ENCODE measurements around the gene PVALB.

The PVALB gene

DNA sequence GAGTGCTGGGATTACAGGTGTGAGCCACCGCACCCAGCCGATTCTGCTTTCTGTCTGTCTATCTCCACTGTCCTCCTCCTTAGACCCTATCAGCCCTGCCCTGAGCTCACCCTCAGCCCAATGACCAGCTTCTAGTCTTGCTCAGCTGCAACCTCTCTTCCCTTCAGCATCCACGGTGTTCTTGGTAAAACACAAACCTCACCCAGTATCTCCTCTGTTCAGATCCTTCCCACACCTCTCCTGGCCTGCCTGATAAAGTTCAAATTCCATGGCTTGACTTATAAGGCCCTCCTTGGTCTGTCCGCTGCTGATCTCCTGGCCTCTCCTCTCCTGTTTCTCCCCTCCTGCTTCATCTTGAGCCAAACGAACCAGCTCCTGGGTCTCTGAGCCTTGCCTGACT is 29.4 kb upstream of the PVALB start:
- no peak for DNase-seq (ENCODE audit: low spot score)

- DNase-seq (ENCODE audit: low spot score), result no peak
Measured at GRCh38 chr22:36840106-36840505, 23.3 kb upstream of the PVALB start.

DNA sequence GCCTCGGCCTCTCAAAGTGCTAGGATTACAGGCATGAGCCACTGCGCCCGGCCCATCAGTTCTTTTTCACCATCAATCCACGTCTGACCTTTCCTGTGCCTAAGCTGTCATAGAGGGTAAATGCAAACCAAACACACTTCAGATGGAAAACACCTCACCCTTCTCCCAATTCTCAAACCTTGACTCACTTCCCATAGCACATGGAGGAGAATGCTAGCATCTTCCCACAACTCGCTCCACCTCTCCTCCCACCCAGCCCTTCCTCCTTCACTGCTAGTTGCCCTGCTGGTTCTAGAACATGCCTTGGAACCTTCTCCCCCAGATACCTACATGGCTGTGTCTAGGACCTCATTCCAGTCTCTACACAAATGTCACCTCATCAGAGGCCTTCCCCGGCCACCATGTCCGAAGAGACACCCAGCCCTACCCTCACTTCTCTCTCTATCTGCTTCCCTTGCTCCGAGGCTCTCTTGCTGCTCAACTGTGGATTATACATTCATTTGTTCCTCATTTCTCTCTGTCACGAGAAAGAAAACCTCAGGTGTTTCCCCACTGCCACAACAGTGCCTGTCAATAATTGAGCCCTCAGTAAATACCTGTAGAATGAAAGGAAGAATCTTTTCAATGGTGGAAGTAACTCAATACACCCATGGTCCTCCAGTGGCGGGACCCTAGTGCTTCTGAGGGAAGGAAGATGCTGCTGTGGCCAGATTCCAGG is 22.7 kb upstream of the PVALB start:
- no peak for DNase-seq (ENCODE audit: low spot score)

DNA sequence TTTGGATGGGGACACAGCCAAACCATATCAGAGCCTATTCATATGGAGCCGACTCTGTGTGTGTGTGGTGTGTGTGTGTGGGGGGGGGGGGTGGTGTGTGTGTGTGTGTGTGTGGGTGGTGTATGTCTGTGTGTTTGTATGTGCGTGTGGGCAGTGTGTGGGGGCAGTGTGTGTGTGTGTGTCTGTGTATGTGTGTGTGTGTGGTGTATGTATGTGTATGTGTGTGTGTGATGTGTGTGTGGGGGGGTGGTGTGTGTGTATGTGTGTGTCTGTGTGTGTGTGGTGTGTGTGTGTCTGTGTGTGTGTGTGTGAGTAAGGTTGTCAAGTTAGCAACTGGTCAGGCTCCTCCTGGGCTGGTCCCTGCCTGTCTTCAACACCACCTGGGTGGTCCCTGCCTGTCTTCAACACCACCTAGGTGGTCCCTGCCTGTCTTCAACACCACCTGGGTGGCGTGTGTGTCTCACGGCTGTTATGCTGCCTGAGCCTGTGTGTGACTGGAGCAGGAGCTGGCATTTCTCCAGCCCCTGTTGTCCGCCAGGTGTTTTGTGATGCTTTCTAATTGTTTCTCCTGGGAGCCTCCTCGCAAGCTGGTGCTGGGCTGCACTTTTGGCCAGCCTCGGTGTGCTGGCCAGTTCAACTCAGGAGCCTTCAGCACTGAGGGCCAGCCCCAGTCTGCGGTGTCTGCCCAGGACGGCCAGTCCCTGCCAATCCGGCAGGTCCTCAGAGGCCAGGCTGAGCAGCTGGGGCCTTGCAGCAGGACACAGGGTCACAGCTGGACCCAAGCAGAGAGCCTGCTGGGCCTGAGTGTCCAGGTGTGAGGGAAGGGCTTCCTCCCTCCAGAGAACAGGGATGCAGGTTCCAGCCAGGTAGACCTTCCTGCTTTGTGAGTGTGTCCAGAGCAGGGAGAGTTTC is 21.5 kb upstream of the PVALB start:
- no peak for DNase-seq (ENCODE audit: low spot score)

- DNase-seq (ENCODE audit: low spot score), result no peak
Measured at GRCh38 chr22:36835903-36836302, 19.1 kb upstream of the PVALB start.

- DNase-seq (ENCODE audit: low spot score), result no peak
Measured at GRCh38 chr22:36833073-36833472, 16.2 kb upstream of the PVALB start.

DNA sequence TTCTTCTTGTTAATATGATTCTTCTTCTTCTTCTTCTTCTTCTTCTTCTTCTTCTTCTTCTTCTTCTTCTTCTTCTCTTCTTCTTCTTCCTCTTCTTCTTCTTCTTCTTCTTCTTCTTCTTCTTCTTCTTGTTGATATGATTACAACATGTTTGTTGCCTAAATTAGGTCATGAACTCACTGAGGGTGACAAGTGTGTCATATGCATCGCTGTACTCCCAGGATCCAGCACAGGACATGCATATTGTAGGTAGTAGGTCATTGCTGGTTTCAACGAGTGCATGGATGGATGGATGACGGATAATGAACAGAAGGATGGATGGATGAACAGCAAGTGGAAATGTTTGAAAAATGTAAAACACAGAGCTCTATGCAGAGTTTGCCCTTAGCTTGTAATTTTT is 14.9 kb upstream of the PVALB start:
- no peak for DNase-seq (ENCODE audit: low spot score)

DNA sequence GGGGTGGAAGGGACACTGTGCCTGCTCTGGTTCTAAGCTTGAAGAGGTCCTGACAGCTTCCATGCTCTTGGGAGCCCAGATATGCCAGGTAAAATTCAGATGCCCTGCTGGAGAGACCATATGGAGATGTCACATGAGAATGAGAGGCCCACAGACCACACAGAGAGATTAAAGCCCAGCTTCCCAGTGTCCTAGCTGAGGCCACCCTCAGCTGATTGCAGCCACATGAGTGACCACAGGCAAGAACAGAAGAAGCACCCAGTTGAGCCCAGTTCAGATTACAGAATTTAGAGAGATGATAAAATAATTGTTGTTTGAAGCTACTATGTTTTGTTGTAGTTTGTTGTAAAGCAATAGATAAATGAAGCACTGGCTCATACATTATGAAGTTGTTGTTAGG is 14.4 kb upstream of the PVALB start:
- DNase-seq (ENCODE audit: low spot score), result no peak

- DNase-seq (ENCODE audit: low spot score), result no peak
Measured at GRCh38 chr22:36830601-36831000, 13.8 kb upstream of the PVALB start.

DNA sequence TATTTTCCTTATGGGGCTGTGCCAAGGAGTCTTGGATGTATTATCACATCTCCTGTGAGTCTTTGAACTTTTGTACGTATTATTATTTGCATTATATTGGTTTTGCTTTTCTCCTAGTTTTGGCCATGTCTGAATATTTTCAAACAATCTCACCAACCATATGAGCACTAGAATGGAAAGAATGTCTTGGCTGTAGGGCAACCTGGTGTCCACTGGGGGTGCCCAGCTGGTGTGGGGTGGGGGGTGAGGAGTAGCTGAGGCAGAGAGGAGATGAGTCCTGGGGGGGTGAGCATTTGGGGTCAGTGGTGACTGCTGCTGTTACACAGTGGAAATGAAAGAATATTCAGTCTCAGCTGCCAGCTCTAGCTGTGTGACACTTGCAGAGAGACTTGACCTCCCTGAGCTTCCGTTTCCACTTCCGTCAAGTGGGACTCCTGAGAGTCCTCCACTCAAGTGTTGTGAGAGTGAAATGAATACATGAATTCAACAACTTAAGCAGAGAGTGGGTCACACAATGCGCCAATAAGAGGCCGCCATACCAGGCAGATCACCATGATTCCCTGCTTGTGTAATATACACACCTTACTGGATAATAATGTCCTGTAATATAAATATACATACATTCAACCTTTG is 12.7 kb upstream of the PVALB start:
- no peak for DNase-seq (ENCODE audit: low spot score)

DNA sequence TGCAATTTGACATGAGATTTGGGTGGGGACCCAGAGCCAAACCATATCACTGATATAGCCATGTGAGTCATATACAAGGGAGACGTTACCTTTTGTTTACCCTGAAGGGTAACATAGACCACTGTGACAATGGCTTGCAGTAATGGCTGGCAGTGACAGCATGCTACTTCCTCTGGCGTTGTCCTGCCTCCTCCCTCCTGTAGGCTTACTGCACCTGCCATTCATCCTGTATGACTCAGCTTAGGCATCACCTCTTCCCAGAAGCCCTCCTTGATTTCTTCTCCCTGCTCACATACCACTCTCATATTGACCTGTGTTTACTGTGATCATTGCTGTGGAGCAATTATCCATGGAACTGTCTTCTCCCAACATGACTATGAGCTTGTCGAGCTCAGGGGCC is 12.0 kb upstream of the PVALB start:
- no peak for DNase-seq (ENCODE audit: low spot score)

- DNase-seq (ENCODE audit: low spot score), result no peak
Measured at GRCh38 chr22:36826262-36826661, 9.4 kb upstream of the PVALB start.

DNA sequence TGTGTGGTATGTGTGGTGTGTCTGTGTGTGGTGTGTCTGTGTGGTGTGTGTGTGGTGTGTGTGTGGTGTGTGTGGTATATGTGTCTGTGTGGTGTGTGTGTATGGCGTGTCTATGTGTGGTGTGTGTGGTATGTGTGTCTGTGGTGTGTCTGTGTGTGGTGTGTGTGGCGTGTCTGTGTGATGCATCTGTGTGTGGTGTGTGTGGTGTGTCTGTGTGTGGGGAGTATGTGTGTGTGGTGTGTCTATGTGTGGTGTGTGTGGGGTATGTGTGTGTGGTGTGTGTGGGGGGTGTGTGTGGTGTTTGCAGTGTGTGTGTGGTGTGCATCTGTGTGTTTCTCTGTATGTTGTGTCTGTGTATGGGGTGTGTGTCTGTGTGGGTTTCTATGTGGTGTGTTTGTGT is 7.8 kb upstream of the PVALB start:
- no peak for DNase-seq (ENCODE audit: low spot score)

- no peak for DNase-seq (ENCODE audit: low spot score)
Measured at GRCh38 chr22:36823186-36823839, 6.5 kb upstream of the PVALB start.

DNA sequence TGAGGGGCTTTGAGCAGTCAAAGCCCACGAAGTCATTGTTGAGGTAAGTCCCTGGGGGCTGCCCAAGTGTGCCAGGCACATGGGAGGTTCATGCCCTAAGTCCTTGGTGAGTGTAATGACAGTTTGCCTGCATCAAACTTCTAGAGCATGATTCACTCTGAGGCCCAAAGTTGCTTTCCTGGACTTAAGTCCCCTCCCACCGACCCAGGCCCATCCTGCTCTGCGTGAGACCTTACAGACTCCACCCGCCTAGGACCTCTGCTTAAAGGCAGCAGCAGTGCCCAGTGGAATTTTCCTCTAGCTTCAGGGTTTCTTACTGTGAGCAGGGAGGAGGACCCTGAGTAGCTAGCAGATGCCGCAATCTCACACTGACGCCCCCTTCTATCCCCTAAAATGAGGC is 5.7 kb upstream of the PVALB start:
- no peak for DNase-seq (ENCODE audit: low spot score)

GRCh38 chr22:36819112-36819511 is 2.3 kb upstream of the PVALB start:
- no peak for DNase-seq (ENCODE audit: low spot score)

DNA sequence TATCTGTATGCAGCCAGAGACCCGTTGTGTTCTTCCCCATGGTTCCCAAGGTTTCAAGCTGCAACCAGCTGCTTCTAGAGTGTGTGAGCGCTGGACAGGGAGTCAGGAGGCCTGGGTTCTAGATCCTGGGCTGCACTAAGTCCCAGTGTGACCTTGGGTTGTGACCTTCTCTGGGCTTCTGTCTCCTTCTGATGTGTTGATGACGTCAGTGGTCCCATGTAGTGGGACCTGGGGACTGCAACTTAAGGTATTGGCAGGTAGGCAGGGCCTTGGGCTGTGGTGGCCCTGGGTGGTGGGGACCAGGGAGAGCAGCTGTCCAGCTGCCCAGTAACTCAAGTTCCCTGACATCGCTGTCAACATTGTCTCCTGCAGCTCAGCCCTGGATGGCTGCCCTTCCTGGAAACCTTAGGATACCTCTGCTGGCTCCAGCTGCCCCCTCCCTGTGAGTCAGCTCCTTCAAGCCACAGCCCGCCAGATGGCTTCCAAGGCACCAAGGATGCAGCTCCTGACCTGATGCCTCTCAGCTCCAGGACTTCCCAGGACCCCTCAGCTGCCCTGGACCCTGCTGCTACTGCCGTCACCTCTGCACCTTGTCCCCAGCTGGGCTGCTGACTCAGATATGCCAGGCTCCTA is 1.3 kb upstream of the PVALB start:
- DNase-seq (ENCODE audit: low spot score), result no peak

DNA sequence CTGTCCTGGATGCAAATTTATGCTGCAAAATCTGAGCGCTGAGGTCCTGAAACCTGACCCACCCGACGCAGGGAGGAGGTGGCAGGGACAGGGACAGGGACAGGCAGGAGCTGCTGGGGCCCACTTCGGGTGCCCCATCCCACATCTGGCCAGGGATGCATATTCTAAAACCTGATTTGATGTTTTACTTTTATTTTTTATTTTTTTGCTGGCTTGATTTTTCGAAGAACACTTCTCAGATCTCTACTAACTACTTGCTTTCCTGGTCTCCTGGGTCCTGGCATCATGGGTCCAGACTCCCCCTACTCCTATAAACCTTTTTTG is 652 bp upstream of the PVALB start:
- DNase-seq (ENCODE audit: low spot score), result no peak

DNA sequence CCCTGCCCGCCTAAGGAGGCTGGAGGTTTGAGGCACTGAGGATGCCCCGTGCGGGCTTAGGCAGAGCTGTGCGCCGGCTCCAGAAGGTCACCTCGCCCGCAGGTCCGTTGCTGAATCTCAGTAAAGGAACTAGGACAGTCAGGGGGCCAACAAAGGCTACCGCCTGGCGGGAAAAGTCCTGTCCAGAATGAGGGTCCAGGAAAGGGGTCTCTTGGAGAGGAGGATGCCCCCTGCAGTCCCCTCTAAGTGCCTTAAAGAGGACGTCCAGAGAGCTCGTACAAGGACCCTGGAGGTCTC is 548 bp downstream of the PVALB start:
- DNase-seq (ENCODE audit: low spot score), result no peak

DNA sequence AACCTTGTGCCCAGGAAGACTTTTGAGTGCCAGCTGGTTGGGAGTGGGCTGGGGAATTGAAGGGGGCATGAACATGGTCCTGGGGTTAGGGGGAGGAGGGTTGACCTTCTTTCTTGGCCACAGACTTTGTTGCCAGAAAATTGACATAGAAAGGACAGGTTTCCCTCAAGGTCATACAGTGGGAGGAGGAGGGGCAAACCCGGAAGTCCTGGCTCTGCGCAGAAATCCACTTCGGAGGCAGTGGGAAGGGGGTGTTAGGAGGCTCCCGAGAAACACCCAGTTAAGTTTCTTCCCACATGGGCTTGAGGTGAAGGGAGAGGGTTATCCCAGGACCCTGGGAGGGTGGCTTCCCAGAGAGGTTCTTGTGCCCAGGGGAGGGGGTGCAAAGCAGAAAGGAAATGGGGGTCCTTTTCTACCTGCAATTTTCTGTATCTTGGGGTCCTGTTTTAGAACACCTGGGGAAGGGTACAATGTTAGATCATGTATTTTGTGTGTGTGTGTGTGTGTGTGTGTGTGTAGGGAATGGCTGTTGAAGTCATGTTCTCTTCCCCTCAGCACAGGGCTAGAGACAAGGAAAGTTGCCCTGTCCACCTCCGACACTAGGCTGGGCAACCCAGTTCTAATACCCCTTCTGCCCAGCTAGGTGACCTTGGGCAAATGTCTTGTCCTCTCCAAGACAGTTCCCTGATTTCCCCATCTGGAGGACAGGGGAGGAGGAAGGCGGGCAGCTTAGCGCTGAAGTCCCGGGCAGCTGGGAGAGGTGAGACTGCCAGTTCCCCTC is 1.1 kb downstream of the PVALB start:
- no peak for DNase-seq (ENCODE audit: low spot score)

GRCh38 chr22:36814801-36815200 is 2.0 kb downstream of the PVALB start:
- DNase-seq (ENCODE audit: low spot score), result no peak
